Liver (tissue), 9 donors: ENCODE measurements around the gene ITGAE. TPM values are rescaled to one million over a fixed set of nuclear protein-coding genes. Genes with fewer than 3 reads are reported as not detected.

Experiments
- DNase-seq: peaks from one replicate; pipeline ENCODE4 v3.0.0-alpha.2; 2017; ENCODE audit warnings: low spot score
- H3K27ac ChIP-seq, 2 donors: one replicate each; pipeline ENCODE4 v1.7.0; 2013; ENCODE audit warnings: inconsistent platforms in 2 of 2, low read length in 2 of 2, control low read depth in 1 of 2, low read depth in 1 of 2, mild to moderate bottlenecking in 1 of 2
- H3K27me3 ChIP-seq, 4 donors: one replicate each; pipeline versions ENCODE4 v1.6.1 to v1.7.0; 2013; ENCODE audit warnings: low read length in 3 of 4, inconsistent platforms in 1 of 4, mild to moderate bottlenecking in 1 of 4, moderate library complexity in 1 of 4; ENCODE audit not compliant: control insufficient read depth in 4 of 4, insufficient read depth in 4 of 4
- H3K36me3 ChIP-seq, 4 donors: one replicate each; pipeline versions ENCODE4 v1.6.1 to v1.7.0; 2013; ENCODE audit warnings: low read length in 3 of 4, mild to moderate bottlenecking in 3 of 4, low read depth in 1 of 4, moderate library complexity in 1 of 4; ENCODE audit not compliant: control insufficient read depth in 4 of 4, insufficient read depth in 3 of 4
- H3K4me1 ChIP-seq, 4 donors: one replicate each; pipeline versions ENCODE4 v1.6.1 to v1.7.0; 2013; ENCODE audit warnings: low read length in 3 of 4, mild to moderate bottlenecking in 3 of 4, moderate library complexity in 1 of 4; ENCODE audit not compliant: control insufficient read depth in 4 of 4, insufficient read depth in 4 of 4
- H3K4me3 ChIP-seq, 3 donors: one replicate each; pipeline versions ENCODE4 v1.6.1 to v1.7.0; 2013; ENCODE audit warnings: low read length in 3 of 3, control low read depth in 1 of 3, low read depth in 1 of 3, mild to moderate bottlenecking in 1 of 3
- H3K9ac ChIP-seq, 2 donors: one replicate each; pipeline ENCODE4 v1.7.0; 2013; ENCODE audit warnings: low read length in 2 of 2, mild to moderate bottlenecking in 2 of 2, moderate library complexity in 2 of 2, control low read depth in 1 of 2, low read depth in 1 of 2
- H3K9me3 ChIP-seq, 4 donors: one replicate each; pipeline versions ENCODE4 v1.6.1 to v1.7.0; 2013; ENCODE audit warnings: low read length in 3 of 4; ENCODE audit not compliant: control insufficient read depth in 4 of 4
- FOXA1 ChIP-seq: IDR thresholded peaks from 2 replicates; pipeline ENCODE4 v1.6.1; 2016; ENCODE audit warnings: antibody characterized with exemption
- FOXA2 ChIP-seq: IDR thresholded peaks from 2 replicates; pipeline ENCODE4 v1.6.1; 2016; ENCODE audit warnings: antibody characterized with exemption
- GABPA ChIP-seq, 2 donors: IDR thresholded peaks in 1 of 2; conservative IDR thresholded peaks in 1 of 2; 2 replicates each; pipeline ENCODE4 v1.6.1; 2016; ENCODE audit warnings: antibody characterized with exemption in 2 of 2, mild to moderate bottlenecking in 1 of 2, moderate library complexity in 1 of 2
- HNF4A ChIP-seq, 2 donors: conservative IDR thresholded peaks; 2 replicates each; pipeline ENCODE4 v1.6.1; 2016; ENCODE audit warnings: antibody characterized with exemption in 2 of 2, mild to moderate bottlenecking in 2 of 2
- HNF4G ChIP-seq: IDR thresholded peaks from 2 replicates; pipeline ENCODE4 v1.6.1; 2016; ENCODE audit warnings: antibody characterized with exemption
- JUND ChIP-seq, 2 donors: IDR thresholded peaks; 2 replicates each; pipeline ENCODE4 v1.6.1; 2016; ENCODE audit warnings: antibody characterized with exemption in 2 of 2
- NR2F2 ChIP-seq: IDR thresholded peaks from 2 replicates; pipeline ENCODE4 v1.6.1; 2016; ENCODE audit warnings: antibody characterized with exemption
- RAD21 ChIP-seq, 2 donors: IDR thresholded peaks; 2 replicates each; pipeline ENCODE4 v1.6.1; 2016; ENCODE audit warnings: antibody characterized with exemption in 2 of 2, mild to moderate bottlenecking in 2 of 2
- RXRA ChIP-seq, 2 donors: IDR thresholded peaks; 2 replicates each; pipeline ENCODE4 v1.6.1; 2017 to 2018; ENCODE audit warnings: antibody characterized with exemption in 2 of 2, mild to moderate bottlenecking in 1 of 2
- SP1 ChIP-seq: IDR thresholded peaks from 2 replicates; pipeline ENCODE4 v1.6.1; 2018; ENCODE audit warnings: antibody characterized with exemption, mild to moderate bottlenecking
- TAF1 ChIP-seq: conservative IDR thresholded peaks from 2 replicates; pipeline ENCODE4 v1.6.1; 2016; ENCODE audit warnings: antibody characterized with exemption, mild to moderate bottlenecking
- YY1 ChIP-seq: IDR thresholded peaks from 2 replicates; pipeline ENCODE4 v1.6.1; 2016; ENCODE audit warnings: antibody characterized with exemption, mild to moderate bottlenecking
- WGBS: extraction: QIAGEN DNeasy Blood & Tissue Kit; methylation state at CpG from one replicate; pipeline ENCODE4 v1.1.7; 2013; 5-methylcytosine and 5-hydroxymethylcytosine counted together
- polyA plus RNA-seq, 2 donors: library from polyadenylated mRNA; stranded (reverse) in 1 of 2; unstranded in 1 of 2; fragments of 200-250 nt in 1 of 2; fragments of >200 nt in 1 of 2; fragmentation: Nextera tagmentation in 1 of 2; extraction: Ambion mirVana in 1 of 2; gene quantifications; one replicate each; pipeline versions ENCODE4 v1.2.1 to v1.2.3, GENCODE V29; 2013 to 2015
- total RNA-seq, 2 donors: library from RNA; depleted of rRNA; stranded (reverse); fragments of >200 nt; gene quantifications; one replicate each; pipeline ENCODE4 v1.2.3, GENCODE V29; 2014
- TF ChIP-seq, protein P1 (sequence below): fragments of 150-350 bp; IDR thresholded peaks from 2 replicates; pipeline ENCODE4 v1.5.1; 2017; ENCODE audit warnings: improper control_type of control experiment, low read depth, low read length; ENCODE audit not compliant: missing input control
- TF ChIP-seq, protein P2 (sequence below): IDR thresholded peaks from 2 replicates; pipeline ENCODE4 v1.6.1; 2016; ENCODE audit warnings: antibody characterized with exemption
- TF ChIP-seq, protein P3 (sequence below): IDR thresholded peaks from 2 replicates; pipeline ENCODE4 v1.6.1; 2016; ENCODE audit warnings: antibody characterized with exemption
- TF ChIP-seq, protein P4 (sequence below): IDR thresholded peaks from 2 replicates; pipeline ENCODE4 v1.6.1; 2016; ENCODE audit warnings: antibody characterized with exemption
- TF ChIP-seq, protein P5 (sequence below): IDR thresholded peaks from 2 replicates; pipeline ENCODE4 v1.6.1; 2016; ENCODE audit warnings: antibody characterized with exemption, mild to moderate bottlenecking
- donor health status: healthy.
- donor health status: healthy.
- donor health status: healthy.
- donor health status: healthy.
- donor health status: healthy.

The ITGAE gene
- total and polyA plus RNA-seq, 4 donors, result 6.5 to 17.7 (median 12.1) TPM

DNA sequence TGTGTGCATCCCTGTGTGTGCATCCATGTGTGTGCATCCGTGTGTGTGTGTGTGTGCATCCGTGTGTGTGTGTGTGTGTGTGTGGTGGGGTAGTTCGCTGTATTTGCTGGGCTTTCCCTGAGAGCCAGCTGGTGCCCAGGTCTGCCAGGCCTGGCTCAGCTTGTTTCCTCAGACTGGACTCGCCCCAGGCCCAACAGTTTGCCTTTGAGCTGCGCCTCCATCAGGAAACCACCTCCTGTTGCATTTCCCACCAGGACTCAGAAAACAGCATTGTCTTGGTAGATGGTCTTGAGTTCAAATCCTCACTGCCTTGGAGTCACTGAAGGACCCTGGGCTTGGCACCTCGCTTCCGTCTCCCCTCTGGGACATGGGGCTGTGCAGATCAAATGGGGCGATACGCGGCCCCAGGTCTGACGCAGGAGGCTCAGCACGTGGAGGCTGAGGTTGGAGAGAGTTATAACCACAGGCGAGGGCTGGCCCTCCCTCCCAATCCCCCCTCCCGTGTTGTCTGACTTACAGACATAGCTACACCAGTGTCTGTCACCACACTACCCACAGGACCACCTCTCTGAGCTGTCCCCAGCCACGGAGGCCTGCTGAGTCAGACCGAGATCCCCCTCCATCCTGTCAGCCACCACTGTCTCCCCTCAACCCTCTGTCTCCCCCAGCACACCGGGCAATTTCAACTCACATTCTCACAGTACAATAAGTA lies 4.7 kb downstream of the ITGAE start:
- Histone ChIP-seq H3K9me3 (no peaks in the 10 kb centered on the region), H3K27ac (no peak overlapping the region), H3K9ac (no peak overlapping the region), H3K27me3 (no peaks in the 10 kb centered on the region), H3K4me1 (peaks cover 9 to 33% (median 22%) of the 10 kb centered on the region in 4 donors), H3K4me3 (no peak overlapping the region), H3K36me3 (no peaks in the 10 kb centered on the region)
- TF ChIP-seq FOXA1 (no peak), TAF1 (no peak), JUND (IDR thresholded peaks at IDR 0.05) (no peak), HNF4G (no peak), FOXA2 (no peak), RAD21 (IDR thresholded peaks at IDR 0.05) (no peak), YY1 (no peak), HNF4A (conservative IDR thresholded peaks at IDR 0.05) (no peak)
- TF ChIP-seq, protein P1, sequence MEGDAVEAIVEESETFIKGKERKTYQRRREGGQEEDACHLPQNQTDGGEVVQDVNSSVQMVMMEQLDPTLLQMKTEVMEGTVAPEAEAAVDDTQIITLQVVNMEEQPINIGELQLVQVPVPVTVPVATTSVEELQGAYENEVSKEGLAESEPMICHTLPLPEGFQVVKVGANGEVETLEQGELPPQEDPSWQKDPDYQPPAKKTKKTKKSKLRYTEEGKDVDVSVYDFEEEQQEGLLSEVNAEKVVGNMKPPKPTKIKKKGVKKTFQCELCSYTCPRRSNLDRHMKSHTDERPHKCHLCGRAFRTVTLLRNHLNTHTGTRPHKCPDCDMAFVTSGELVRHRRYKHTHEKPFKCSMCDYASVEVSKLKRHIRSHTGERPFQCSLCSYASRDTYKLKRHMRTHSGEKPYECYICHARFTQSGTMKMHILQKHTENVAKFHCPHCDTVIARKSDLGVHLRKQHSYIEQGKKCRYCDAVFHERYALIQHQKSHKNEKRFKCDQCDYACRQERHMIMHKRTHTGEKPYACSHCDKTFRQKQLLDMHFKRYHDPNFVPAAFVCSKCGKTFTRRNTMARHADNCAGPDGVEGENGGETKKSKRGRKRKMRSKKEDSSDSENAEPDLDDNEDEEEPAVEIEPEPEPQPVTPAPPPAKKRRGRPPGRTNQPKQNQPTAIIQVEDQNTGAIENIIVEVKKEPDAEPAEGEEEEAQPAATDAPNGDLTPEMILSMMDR, result no peak
- TF ChIP-seq, protein P2, sequence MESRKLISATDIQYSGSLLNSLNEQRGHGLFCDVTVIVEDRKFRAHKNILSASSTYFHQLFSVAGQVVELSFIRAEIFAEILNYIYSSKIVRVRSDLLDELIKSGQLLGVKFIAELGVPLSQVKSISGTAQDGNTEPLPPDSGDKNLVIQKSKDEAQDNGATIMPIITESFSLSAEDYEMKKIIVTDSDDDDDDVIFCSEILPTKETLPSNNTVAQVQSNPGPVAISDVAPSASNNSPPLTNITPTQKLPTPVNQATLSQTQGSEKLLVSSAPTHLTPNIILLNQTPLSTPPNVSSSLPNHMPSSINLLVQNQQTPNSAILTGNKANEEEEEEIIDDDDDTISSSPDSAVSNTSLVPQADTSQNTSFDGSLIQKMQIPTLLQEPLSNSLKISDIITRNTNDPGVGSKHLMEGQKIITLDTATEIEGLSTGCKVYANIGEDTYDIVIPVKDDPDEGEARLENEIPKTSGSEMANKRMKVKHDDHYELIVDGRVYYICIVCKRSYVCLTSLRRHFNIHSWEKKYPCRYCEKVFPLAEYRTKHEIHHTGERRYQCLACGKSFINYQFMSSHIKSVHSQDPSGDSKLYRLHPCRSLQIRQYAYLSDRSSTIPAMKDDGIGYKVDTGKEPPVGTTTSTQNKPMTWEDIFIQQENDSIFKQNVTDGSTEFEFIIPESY, result no peak
- DNase-seq, result no peak
- WGBS, result 81% methylated on average over 17 of the region's 17 CpGs

DNA sequence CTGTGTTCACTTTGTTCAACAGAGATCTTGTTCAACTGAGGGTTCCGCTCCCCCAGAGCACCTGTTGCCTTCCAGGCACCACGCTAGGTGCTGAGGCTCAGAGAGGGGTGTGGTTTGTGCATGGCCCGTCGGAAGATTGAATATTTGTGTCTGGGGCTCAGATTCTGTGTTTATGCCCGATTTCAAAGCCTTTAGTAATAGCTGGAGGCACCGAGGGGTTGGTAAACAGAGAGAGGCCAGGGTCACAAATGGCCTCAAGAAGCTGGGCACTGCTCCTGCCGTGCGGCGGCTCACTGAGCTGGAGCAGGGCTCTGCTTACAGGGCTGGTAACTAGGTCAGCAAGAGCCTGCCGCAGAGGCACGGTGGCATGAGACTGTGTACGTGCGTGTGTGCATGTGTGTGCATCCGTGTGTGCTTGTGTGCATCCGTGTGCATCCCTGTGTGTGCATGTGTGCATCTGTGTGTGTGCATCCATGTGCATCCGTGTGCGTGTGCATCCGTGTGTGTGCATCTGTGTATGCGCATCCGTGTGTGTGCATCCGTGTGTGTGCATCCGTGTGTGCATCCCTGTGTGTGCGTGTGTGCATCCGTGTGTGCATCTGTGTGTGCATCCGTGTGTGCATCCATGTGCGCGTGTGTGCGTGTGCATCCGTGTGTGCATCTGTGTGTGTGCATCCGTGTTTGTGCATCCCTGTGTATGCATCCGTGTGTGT lies 5.4 kb downstream of the ITGAE start:
- H3K36me3 ChIP-seq, result no peaks in the 10 kb centered on the region
- DNase-seq, result no peak
- 83% methylated on average over 31 of the region's 31 CpGs for WGBS
- peaks cover 6 to 26% (median 16%) of the 10 kb centered on the region in 4 donors for H3K4me1 ChIP-seq
- no peak overlapping the region for H3K9ac ChIP-seq
- no peaks in the 10 kb centered on the region for H3K27me3 ChIP-seq
- no peak for TF ChIP-seq FOXA1
- TF ChIP-seq FOXA2, result no peak
- no peak for TF ChIP-seq YY1
- no peak for TF ChIP-seq GABPA (IDR thresholded peaks at IDR 0.05 in 1 of 2, conservative IDR thresholded peaks at IDR 0.05 in 1 of 2)
- TF ChIP-seq HNF4G, result no peak
- TF ChIP-seq, protein P3, sequence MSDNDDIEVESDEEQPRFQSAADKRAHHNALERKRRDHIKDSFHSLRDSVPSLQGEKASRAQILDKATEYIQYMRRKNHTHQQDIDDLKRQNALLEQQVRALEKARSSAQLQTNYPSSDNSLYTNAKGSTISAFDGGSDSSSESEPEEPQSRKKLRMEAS, result no peak
- TF ChIP-seq SP1, result no peak
- TF ChIP-seq, protein P4, sequence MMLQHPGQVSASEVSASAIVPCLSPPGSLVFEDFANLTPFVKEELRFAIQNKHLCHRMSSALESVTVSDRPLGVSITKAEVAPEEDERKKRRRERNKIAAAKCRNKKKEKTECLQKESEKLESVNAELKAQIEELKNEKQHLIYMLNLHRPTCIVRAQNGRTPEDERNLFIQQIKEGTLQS, result no peak
- TF ChIP-seq, protein P5, sequence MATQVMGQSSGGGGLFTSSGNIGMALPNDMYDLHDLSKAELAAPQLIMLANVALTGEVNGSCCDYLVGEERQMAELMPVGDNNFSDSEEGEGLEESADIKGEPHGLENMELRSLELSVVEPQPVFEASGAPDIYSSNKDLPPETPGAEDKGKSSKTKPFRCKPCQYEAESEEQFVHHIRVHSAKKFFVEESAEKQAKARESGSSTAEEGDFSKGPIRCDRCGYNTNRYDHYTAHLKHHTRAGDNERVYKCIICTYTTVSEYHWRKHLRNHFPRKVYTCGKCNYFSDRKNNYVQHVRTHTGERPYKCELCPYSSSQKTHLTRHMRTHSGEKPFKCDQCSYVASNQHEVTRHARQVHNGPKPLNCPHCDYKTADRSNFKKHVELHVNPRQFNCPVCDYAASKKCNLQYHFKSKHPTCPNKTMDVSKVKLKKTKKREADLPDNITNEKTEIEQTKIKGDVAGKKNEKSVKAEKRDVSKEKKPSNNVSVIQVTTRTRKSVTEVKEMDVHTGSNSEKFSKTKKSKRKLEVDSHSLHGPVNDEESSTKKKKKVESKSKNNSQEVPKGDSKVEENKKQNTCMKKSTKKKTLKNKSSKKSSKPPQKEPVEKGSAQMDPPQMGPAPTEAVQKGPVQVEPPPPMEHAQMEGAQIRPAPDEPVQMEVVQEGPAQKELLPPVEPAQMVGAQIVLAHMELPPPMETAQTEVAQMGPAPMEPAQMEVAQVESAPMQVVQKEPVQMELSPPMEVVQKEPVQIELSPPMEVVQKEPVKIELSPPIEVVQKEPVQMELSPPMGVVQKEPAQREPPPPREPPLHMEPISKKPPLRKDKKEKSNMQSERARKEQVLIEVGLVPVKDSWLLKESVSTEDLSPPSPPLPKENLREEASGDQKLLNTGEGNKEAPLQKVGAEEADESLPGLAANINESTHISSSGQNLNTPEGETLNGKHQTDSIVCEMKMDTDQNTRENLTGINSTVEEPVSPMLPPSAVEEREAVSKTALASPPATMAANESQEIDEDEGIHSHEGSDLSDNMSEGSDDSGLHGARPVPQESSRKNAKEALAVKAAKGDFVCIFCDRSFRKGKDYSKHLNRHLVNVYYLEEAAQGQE, result no peak
- TF ChIP-seq JUND (IDR thresholded peaks at IDR 0.05), result no peak
- TF ChIP-seq NR2F2, result no peak
- TF ChIP-seq RAD21 (IDR thresholded peaks at IDR 0.05), result no peak
- TF ChIP-seq RXRA (IDR thresholded peaks at IDR 0.05), result no peak
- TF ChIP-seq, protein P1, result no peak
- no peak for TF ChIP-seq TAF1
- H3K9me3 ChIP-seq, result no peaks in the 10 kb centered on the region
- H3K4me3 ChIP-seq, result no peak overlapping the region
- H3K27ac ChIP-seq, result no peak overlapping the region
